DMS153 (cell line): ENCODE data around the gene CNKSR2.
A peak's percentile ranks its signal among the peaks of the same experiment; 100 is the strongest.
"Not testable (repeated sequence)": the region's sequence is repeated elsewhere in the genome, so short reads cannot be mapped to it uniquely, and the experiment has no call there.

Experiments used
- DNase-seq: peaks from one replicate; lab custom pipeline; 2025; lab: John Stamatoyannopoulos, UW

CNKSR2 gene

DNA sequence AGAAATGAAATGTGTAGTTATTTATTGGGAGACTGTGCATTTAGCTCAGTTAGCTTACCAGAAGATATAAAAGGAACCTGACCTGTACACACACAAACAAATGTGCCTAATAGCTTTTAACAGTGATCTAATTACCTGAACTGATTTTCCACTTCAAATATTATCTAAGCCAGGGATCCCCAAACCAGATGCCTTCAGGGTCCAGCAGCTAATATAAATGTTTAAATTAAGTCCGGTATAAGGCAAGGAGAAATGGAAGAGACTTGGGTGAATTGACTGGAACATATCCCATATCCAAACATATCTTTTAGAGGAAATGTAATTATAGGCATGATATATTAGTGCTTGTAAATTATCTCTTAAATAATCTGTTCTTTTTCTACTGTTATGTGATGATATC is 66.7 kb downstream of the CNKSR2 start:
- no peak for DNase-seq

DNA sequence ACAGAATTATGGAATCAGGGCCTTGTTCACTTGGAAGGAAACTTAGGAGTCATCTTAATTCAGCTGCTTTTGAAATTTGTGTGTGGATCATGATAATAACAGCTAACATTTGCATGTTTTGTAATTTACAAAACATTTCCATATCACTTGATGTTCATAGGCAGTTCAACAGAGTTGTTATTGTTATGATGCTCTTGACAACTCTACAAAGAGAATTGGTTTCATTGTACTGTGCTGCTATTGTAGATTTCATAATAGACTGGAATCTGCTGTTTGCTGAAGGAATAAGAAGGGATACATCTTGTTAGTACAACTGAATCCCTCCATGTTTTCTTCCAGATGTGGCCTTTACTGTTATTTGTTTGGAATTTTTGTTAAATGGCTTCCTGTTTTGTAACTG is 83.5 kb downstream of the CNKSR2 start:
- no peak for DNase-seq

DNA sequence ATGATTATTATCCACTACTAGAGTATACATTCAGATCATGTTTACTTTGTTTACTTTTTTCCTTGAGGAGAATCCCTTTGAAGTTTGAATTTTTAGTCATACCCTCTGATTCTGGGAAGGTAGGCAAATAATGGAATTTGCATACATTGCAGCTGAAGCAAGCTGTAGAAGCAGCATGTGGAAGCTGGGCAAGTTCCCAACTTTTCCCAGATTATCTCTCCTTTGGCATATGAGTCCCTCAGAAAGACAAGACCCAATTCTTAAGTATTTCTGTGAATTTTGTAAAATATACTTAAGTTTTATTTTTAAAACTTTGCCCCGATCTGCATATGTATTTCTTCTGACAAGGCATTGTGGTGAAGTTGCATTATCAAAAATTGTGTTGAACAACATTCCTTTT is 94.9 kb downstream of the CNKSR2 start:
- DNase-seq = no peak

DNA sequence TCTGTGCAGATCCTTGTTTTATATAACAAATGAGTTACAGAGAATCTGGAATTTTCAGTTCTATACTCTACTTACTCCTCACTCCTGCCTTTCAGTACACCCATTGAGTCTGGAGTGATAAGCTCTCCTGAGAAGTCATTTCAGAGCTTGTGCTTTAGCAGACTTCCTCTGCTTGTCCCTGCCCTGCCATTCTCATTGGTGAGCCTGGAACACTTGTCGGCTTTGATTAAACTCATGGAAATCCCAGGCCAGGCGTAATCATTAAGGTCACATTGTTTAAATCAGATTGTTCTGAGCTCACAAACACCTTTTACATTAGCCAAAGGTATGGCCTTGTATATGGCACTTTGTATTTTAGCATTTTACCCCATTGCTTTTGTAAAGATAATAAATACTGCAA is 102.7 kb downstream of the CNKSR2 start:
- DNase-seq = no peak

DNA sequence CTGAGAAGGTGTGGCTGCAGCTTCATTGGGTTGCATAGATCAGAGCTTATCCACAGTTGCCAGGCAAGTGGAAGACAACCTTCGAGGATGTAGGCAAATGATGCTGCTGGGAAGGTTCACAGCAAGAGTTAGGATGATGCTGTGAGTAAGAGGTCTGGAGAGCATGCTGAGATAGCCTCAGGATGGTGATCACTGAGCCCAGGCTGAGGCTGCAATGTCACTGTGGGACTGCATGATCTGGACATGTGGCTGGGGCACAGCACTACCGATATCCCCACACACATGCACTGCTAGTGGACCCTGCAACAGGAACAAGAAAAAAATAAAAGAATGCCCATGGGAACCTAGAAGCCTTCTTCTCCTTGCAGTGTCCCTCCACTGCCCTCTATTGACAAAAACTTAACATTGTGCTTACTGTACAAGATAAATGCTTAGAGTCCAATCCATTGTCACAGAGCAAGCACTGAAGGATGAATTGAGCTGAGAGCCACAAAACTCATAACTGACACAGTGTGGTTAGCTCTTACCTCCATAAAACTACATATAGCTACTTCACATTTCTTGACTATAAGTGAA is 105.6 kb downstream of the CNKSR2 start:
- DNase-seq = peak; percentile 45

DNA sequence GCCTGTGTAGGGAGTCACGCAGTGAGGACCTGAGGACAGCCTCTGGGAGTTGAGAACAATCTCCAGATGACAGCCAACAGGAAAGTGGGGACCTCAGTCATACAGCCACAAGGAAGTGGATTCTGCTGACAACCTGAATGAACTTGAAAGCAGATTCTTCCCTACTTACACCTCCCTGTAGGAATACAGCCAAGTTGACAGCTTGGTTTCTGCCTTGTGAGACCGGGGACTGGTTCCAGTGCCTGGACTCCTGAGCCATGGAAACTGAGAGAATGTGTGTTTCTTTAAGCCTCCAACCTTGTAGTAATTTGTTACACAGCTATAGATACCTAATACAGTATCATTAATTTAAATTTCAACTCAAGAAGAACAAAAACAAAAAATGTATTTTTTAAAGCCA is 107.5 kb downstream of the CNKSR2 start:
- no peak for DNase-seq

DNA sequence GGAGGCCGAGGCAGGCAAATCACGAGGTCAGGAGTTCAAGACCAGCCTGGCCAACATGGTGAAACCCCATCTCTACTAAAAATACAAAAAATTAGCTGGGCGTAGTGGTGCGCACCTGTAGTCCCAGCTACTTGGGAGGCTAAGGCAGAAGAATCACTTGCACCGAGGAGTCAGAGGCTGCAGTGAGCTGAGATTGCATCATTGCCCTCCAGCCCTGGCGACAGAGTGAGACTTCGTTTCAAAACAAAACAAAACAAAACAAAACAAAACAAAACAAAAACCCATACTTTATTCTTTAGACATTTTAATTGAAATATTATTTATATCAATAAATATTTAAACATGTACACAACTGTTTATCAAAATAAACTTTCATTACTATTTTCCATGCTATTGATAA is 109.8 kb downstream of the CNKSR2 start:
- not testable (repeated sequence) for DNase-seq

DNA sequence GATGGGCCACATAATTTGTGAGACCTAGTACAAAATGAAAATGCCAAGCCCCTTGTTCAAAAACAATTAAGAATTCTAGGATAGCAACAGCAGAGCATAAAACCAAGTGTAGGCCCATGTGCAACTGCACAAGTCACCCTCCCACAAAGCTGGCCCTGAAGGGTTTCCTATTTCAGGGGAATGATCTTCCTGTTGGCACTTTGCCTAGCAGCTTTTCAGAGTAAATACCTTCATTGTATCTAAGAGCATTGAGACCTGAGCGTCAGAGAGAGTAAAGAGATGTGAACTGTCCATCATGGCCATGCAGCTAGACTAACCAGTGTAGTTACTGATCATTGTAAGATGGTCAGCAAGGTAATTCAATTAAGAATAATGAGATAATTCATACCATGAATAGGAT is 113.6 kb downstream of the CNKSR2 start:
- DNase-seq = peak; percentile 86

DNA sequence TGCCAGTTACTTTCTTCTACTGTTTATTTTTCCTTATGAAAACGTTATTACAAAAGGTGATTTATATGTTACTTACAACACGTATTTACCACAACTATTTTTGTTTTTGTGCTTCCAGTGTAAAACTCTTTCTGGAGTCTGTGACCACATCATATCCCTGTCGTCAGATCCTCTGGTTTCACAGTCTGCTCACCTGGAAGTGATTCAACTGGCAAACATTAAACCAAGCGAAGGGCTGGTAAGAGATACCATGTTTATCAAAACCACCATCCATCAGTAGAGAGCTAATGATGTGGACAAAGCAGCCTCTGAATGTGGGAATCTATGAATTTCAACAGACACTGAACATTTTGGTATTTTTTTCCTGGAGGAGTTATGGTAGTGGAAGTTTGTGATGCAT is 116.1 kb downstream of the CNKSR2 start:
- DNase-seq = no peak

DNA sequence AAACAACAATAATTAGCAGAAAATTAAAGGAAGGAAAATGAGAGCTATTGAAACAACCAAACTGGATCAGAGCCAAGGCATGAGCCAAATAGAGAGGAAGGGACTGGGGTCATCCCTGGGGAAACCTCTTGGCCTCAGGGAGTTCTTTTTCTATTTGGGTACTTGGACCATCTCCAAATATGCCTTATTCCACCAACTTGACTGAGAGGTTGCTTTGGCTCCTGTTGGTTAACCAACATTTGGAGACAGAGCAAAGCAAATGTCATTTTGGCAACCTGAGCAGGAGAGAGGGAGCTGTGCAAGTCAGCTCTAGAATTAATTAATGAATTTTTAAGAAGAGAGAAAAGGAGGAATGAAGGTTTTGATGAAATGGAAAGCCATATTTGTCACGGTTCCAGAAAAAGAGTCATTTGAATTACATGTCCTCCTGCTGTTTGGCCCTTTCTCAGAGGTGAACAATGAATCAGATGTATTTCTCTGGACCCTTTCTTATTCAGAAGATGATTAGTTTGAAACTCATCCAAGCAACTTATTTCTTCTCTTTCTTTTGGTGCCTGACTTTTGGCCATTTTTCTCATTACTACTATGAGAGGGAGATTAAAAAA is 119.1 kb downstream of the CNKSR2 start:
- no peak for DNase-seq

DNA sequence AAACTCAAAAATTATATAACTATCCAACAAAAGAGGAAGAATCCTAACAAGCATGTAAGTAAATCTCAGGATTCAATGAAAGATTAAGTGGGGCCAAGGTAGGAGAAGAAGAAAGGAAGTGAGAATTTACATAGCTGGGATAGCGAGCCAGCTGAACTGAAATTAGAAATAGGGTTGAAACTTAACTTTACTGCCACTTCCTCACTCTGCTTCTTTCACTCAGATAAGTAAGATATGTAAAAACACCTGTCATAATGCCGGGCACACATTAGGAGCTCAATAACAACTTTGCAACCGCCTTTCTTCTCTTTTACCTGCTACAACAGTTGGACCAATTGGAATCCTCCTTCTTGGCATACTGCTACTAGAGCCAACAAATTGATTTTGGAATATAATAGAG is 129.4 kb downstream of the CNKSR2 start:
- no peak for DNase-seq

DNA sequence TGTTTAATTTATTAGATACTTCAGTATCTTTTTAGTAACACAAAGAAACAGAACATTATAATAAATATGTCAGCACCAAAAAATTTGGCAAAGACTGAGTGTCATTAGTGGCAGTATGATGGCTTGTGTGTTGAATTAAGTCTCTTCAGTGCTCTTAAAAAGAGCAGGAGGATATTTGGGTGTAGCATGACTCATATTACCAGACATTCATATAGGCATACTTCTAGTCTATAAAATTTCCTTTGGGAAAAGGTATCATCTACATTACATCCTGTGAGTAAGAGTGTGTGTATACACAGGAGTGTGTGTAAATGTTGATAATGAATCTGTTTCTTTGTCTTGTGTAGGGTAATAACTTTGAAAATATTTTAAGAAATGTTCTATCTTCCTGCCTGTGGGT is 135.7 kb downstream of the CNKSR2 start:
- DNase-seq = peak; percentile 25

DNA sequence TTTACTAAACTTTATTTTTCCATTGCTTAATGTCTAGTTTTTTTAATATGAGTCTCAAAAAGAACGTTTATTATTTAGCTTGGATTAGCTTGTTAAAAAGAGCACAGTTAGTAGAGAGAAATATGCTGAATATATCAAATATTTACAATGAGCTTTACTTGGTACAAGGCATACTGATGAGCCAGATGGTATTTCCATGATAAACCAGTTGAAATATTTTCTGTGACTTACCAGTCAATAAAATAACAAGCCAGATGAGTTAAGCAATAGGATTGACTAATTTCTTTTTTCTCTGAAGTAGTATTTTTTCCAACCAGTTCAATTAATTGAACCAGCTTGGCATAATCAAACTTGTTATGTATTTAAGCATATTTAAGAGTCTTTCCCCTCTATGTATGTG is 149.8 kb downstream of the CNKSR2 start:
- DNase-seq = no peak

DNA sequence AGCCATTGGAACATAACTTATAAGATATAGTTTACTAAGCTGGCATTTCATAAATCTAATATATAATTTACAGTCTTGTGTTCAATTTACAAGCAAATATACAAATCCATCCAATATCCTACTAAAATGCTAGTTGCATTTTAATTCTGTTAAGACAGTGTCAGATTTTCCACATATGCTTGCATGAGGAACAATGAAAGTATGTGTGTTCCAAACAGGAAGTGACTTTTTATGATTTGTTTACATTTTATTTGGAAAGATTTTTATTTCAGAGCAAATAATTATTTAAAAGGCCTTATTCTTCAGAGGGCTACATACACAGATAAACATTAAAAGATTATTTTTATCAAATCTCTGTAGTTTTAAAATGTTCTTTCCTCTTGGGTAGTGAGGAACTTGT is 153.9 kb downstream of the CNKSR2 start:
- peak; percentile 13 for DNase-seq

DNA sequence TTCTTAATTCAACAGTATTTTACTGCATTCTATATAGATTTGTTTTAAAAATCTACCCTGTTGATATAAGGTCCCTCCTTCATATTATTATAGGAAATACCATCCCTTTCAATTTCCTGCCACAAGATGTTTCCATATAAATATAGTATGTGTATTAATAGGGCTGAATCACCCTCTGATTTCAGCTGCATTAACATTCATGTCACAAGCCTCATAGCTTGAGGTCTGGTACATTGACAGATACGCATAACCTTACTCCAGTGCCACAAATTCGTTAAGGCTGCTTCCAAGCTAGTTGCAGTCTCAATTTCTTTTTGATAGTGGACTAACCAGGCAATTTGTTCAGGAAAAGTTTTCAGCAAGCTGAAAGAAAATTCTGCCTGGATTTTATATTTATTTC is 155.6 kb downstream of the CNKSR2 start:
- DNase-seq = no peak

DNA sequence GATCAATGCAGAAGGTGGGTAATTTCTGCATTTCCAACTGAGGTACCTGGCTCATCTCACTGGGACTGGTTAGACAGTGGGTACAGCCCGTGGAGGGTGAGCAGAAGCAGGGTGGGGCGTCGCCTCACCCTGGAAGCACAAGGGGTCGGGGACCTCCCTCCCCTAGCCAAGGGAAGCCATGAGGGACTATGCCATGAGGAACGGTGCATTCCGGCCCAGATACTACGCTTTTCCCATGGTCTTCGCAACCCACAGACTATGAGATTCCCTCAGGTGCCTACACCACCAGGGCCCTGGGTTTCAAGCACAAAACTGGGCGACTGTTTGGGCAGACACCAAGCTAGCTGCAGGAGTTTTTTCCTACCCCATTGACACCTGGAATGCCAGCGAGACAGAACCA is 170.4 kb downstream of the CNKSR2 start:
- DNase-seq = not testable (repeated sequence)

DNA sequence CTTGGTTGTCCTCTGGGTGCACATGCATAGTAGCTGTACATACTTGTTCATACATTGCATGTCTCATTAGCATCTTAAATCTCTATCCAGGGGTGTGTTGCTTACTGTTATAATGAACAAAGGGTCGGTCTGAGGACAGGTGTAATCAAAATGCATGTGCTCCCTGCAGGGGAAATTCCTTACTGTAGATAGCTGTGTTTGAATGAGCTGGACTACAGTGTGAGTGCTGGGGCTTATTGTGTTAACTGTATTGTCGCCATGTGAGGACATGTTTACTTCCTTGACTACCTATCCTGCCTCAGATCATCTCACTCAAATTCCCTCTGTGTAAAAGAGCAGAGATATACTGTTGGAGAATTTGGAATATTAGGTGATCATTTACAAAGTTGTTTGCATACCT is 185.2 kb downstream of the CNKSR2 start:
- DNase-seq = peak; percentile 75

DNA sequence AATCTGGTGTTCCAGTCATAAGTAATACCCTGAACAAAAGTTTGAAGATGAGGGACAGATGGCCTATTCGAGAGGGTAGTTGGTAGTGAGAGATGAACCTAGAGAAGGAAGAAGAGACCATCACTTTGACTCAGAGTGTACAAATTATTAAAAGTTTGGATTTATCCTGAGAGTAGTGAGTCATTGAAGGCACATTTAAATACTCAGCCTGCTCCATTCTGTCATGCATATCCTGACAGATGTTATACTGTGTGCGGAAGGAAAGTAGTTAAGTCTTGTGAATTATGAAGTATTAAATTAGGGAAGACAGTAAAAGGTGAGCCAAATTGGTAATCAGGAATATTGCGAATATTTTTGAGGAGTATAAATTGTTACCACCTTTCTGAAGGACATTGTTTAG is 190.8 kb downstream of the CNKSR2 start:
- no peak for DNase-seq

DNA sequence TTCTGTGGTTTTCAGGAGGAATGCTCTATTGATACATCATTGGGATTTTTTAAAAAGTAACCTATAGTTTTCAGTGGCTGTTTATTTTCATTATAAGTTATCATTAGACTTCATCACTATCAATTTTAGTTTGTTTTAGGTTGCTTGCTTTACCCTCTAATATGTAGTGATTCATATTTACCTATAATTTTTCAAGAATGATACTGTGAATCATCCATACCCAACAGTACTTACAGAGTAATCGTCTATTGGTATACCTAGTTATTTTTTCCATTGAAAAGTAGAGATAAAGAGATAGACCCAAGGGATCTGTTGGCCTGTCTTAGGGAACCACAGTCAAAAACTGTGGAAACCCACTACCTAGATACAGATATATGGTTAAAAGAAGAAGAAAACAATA is 200.6 kb downstream of the CNKSR2 start:
- DNase-seq = no peak

DNA sequence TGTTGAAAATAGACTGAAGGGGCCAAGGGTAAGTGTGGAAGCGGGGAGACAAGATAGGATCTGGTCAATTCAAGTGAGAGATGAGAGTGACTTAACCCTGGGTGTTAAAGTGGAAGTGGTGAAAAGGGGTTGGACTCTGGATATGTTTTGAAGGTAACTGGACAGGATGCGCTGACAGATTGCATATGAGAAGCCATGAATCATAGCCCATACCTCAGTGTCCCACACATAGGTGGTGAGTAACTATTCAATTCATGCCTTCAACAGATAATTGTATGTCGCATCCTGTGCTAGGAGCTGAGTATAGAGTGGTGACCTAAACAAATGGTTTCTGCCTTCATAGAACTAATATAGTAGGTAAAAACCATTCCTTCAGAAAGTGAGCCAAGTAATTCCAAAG is 207.3 kb downstream of the CNKSR2 start:
- DNase-seq = no peak

DNA sequence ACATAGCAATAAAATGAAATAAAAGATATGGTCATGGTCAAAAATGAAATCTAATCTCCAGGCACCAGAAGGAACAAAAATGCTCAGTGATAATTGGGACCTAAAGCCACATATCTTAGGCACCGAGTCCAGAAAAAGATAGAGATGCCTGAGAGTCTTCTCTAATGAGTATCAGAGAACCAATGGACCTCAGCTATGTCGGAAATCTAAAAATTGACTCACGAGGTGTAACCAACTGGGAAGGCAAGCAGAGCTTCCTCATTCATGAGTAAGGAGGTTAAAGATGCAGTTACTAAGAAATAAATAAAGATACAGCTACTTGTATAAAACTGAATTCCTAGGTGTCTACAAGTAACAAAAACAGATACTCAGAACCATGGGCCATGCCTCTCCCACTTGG is 211.8 kb downstream of the CNKSR2 start:
- no peak for DNase-seq

DNA sequence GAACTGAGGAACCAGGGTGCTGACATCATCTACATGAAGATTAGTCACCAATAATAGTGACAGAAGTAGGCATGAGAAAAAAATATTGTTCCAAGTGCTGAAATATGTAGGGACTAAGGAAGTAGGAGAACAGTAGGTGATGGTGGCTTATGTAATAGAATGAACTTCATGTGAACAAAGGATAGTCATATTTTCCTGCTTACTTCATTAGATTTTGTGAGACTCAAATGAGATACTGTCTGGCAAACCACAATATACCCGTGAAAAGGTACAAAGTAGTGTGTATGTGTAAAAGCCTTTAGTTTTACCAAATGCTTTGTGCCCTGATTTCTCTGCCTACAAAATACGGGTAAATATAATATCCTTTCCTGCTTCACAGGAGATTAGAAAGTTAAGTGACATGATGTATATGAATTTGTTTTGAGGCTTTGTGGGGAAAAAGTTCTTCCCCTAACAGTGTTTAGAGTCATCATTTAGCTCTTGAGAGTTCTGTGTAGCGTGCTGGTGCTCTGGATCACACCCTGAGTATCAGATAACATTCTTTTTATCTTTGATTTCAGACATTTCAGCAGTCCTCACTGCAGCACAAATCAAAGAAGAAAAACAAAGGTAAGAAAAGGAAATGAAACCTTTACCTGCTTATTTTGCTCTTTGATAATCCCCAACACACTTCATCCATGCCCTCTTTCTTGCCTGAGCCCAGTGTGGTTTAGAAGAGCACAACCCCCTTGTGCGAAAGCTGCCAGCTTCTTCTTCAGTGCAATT is 216.0 kb downstream of the CNKSR2 start:
- DNase-seq = no peak

DNA sequence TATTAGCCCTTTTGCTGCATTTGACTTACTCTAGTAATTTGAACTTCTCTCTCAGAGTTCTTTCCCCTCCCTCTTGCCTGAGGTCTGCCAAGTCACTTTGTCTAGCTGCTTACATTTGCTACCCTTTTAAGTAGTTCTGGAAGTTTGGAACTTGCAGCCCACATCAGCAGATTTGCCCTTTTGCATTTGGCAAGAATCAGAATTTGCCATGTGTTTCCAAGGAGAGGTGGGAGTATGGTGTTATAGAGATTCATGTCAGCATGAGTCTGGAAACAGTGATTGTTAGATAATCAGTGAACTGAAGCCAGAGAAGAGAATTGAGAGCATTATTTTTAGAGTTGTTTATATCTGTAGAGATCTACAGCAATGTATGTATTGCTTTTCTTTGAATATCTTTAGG is 231.8 kb downstream of the CNKSR2 start:
- no peak for DNase-seq

DNA sequence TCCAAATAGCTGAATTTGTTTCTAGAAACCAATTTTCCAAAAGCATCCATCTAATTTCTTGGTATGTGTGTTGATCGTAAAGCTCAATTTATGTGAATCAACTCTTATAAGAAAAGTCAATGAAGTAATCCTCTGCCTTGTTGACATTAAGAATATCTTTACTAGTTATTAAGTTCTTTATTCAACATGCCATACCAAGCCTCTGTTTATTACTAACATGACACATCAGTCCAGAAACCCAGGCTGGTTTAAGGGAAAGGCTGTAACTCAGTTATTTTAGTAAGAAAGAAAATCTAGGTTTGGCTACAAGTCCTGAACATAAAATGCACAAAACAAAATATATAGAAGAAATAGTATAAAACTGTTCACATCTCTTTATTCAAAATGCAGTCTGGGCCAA is 235.9 kb downstream of the CNKSR2 start:
- DNase-seq = no peak
